Activated T-cell treated with anti-CD3 and anti-CD28 coated beads, Interleukin-2, amount 50 U/mL, for 4 hours (primary cell): ENCODE results near the gene FAAP100. TPM values are rescaled to one million over a fixed set of nuclear protein-coding genes. Genes with fewer than 3 reads are reported as not detected.

Experiments
- ATAC-seq, 2 donors: fragments of 200-7000 bp; cut with Tn5 transposase; one replicate each; pipeline ENCODE4 v1.10.0; 2021
- DNase-seq: peaks from one replicate; pipeline ENCODE4 v3.0.0-alpha.2; 2020
- H3K27me3 Mint-ChIP-seq: one replicate; pipeline ENCODE4 v1.8.0; 2021; ENCODE audit warnings: low read depth, mixed read lengths
- H3K36me3 Mint-ChIP-seq: one replicate; pipeline ENCODE4 v1.8.0; 2022; ENCODE audit warnings: mixed read lengths; ENCODE audit not compliant: insufficient read depth
- H3K4me1 Mint-ChIP-seq: one replicate; pipeline ENCODE4 v1.8.0; 2021; ENCODE audit warnings: low read depth, mixed read lengths
- H3K4me3 Mint-ChIP-seq: one replicate; pipeline ENCODE4 v1.8.0; 2021; ENCODE audit warnings: mild to moderate bottlenecking, moderate library complexity, mixed read lengths
- H3K9me3 Mint-ChIP-seq: one replicate; pipeline ENCODE4 v1.8.0; 2021; ENCODE audit warnings: mixed read lengths
- total RNA-seq, 3 donors: library from RNA; stranded (reverse); gene quantifications; one replicate each; pipeline ENCODE4 v1.2.1, GENCODE V29; 2021

FAAP100 gene
- total RNA-seq, 3 donors from 2014 or later: 59.3 to 63.3 (median 61.6) TPM

DNA sequence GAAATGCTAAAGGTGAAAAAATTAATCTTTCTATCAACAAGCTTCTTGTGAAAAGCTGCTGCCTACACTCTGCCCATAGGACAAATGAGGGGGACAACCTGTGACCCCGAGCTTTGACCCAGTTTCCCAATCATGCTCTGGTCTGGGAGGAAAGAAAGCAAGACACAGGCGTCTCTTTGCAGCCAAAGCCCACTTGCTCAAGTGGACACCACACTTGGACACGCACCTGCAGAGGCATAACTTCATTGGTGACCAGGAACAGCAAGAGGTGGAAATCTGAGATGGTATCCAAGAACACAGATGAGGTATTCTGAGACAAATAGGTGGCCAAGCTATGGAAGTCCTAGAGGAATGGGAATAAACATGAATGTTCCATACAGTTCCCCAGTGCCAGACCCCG lies 15.0 kb upstream of the FAAP100 start:
- H3K27me3 Mint-ChIP-seq: no peaks in the 10 kb centered on the region
- no peak overlapping the region for H3K4me3 Mint-ChIP-seq
- ATAC-seq (no peak), DNase-seq (no peak)
- no peaks in the 10 kb centered on the region for H3K4me1 Mint-ChIP-seq
- H3K9me3 Mint-ChIP-seq: no peaks in the 10 kb centered on the region
- peaks cover 29% of the 10 kb centered on the region for H3K36me3 Mint-ChIP-seq

DNA sequence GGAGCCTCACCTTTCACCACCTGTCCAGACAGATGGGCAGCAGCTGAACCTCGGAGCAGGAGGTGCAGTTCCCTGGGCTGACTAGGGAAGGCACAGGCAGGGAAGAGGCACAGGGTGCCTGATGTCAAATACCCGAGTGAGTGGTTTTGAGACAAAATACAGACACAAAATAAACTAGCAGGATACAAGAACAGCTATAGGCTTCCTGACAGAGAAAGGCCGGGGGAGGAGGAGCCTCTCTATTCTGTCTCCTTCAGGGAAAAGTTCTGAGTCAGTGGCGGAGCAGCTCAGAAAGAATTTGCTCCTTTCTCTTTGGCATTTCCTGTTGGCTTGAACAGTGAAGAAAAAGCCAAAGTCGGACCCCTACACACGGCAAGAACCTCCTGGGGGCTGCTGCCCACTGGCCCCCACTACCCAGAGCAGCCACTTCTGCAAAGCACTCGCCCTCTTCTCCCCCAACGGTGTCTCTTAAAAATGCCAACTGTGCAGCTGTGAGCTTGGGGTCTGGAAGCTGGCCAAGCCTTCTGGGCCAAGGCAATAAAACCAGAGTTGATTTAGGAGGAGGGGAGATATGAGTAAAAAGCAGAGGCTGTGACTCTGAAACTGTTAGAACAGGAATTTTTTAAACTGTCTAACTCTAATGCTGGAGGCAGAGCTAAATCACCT lies 14.4 kb upstream of the FAAP100 start:
- Mint-ChIP-seq H3K4me1 (no peaks in the 10 kb centered on the region), H3K27me3 (no peaks in the 10 kb centered on the region), H3K9me3 (no peaks in the 10 kb centered on the region), H3K4me3 (no peak overlapping the region), H3K36me3 (peaks cover 29% of the 10 kb centered on the region)
- DNase-seq: no peak
- ATAC-seq: no peak

DNA sequence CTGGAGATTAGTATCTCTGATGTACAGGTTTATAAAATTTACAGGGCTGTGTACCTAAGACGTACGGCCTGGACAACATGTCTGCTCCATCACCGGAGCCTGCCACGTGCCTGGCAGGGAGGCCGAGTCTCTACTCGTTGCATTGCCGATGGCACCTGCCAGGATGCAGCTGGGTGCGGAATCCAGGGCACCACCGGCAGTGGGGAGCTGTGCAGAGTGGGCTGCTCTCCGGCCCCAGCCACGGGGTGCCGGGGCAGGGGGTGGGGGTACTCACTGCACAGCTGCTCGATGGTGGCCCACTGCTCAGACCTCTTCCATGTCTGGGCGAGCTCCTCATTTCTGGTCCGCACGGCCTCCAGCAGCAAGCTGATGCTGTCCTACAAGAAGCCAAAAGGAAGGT lies 13.1 kb upstream of the FAAP100 start:
- H3K4me3 Mint-ChIP-seq: no peak overlapping the region
- DNase-seq: no peak
- H3K9me3 Mint-ChIP-seq: no peaks in the 10 kb centered on the region
- peaks cover 3% of the 10 kb centered on the region for H3K4me1 Mint-ChIP-seq
- peaks cover 28% of the 10 kb centered on the region for H3K36me3 Mint-ChIP-seq
- ATAC-seq: no peak
- H3K27me3 Mint-ChIP-seq: no peaks in the 10 kb centered on the region

DNA sequence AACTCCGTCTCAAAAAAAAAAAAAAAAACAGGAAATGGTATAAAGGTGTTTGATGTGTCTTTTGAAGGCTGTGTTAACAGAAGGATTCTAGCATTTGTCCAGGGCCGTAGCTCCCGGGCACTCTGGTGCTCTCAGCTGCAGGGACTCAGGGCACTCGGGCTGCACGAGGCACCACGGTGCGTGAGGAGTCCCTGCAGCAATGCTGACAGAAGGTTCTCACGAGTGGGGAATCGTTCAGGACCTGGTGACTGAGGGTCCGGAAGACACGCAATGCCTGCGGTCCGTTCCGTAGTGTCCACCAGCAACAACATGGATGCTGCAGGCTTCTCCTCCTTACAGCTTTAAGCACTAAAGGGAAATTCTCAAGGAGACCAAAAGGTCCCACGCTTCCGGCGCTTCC lies 12.6 kb upstream of the FAAP100 start:
- Mint-ChIP-seq H3K4me1 (peaks cover 3% of the 10 kb centered on the region), H3K4me3 (no peak overlapping the region), H3K9me3 (no peaks in the 10 kb centered on the region), H3K27me3 (no peaks in the 10 kb centered on the region), H3K36me3 (peaks cover 28% of the 10 kb centered on the region)
- no peak for ATAC-seq
- DNase-seq: no peak

DNA sequence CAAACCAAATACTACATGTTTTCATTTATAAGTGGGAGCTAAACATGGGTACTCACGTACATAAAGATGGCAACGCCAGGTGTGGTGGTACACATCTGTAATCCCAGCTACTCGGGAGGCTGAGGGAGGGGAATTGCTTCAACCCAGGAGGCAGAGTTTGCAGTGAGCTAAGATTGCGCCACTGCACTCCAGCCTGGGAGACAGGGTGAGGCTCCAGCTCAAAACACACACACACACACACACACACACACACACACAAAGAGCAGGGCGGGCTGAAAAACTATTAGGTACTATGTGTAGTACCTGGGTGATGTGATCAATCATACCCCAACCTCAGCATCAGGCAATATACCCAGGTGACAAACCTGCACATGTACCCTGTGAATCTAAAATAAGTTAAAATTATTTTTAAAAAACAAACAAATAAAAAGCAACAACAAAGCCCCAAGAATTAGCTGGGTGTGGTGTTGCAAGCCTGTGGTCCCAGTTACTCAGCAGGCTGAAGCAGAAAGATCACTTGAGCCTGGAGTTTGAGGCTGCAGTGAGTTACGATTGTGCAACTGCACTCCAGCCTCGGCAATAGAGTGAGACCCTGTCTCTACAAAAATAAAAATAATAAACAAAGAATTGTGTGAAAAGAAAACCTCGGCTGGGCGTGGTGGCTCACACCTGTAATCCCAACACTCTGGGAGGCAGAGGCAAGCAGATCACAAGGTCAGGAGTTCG lies 11.9 kb upstream of the FAAP100 start:
- peaks cover 3% of the 10 kb centered on the region for H3K4me1 Mint-ChIP-seq
- no peak overlapping the region for H3K4me3 Mint-ChIP-seq
- no peaks in the 10 kb centered on the region for H3K9me3 Mint-ChIP-seq
- H3K27me3 Mint-ChIP-seq: no peaks in the 10 kb centered on the region
- H3K36me3 Mint-ChIP-seq: peaks cover 27% of the 10 kb centered on the region
- no peak for DNase-seq
- ATAC-seq: no peak

DNA sequence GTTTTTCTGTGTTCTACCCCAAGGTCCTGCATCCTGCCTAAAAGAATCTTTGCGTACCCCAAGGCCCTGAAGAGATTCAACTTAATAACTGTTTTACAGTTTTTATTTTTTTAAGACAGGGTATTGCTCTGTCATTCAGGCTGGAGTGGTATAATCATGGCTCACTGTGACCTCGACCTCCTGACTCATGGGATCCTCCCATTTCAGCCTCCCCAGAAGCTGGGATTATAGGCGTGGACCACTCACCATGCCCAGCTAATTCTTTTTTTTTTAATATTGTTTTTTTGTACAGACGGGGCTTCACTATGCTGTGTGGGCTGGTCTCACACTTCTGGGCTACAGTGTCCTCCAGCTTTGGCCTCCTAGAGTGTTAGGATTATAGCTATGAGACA lies 9.3 kb upstream of the FAAP100 start:
- peaks cover 3% of the 10 kb centered on the region for H3K4me1 Mint-ChIP-seq
- H3K4me3 Mint-ChIP-seq: no peak overlapping the region
- no peaks in the 10 kb centered on the region for H3K27me3 Mint-ChIP-seq
- H3K9me3 Mint-ChIP-seq: no peaks in the 10 kb centered on the region
- ATAC-seq (no peak), DNase-seq (no peak)
- peaks cover 27% of the 10 kb centered on the region for H3K36me3 Mint-ChIP-seq

DNA sequence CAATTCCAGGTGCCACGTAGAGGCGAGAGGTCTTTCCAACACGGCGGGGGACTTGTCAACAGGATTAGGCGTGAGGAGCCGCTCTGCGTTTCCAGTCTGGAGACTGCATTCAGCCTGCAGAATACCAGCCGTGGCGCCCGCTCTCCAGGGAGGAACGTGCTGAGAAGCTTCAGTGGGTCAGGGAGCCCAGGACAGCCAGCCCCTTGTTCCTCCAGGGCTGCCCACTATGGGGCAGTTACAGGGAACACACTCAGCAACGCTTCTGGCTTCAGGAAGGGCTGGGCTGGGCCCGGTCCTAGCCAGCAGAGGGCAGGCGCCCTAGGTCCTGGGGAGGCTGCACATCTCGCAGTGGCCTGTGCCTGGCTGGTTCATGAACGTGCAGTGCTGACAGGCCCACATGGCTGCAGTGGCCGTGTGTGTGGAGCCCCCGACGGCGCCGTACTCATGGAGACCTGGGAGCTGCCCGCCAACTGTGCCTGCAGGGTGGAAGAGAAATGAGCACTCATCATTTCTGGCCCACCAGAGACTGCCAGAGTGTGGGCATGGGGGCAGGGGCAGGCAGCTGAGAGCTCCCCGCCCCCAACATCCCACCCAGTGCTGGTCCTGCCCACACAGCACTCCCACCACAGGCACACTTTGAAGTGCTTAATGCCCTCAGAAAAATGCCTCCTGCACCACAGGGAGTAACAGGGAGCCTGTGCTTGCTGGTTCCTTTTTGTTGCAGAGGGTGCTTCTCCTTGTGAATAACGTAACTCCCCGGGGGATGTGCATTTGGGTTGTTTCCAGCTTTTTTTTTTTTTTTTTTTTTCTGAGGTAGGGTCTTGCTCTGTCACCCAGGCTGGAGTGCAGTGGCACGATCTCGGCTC lies 7.0 kb upstream of the FAAP100 start:
- H3K4me3 Mint-ChIP-seq: no peak overlapping the region
- ATAC-seq (no peak), DNase-seq (no peak)
- peaks cover 7% of the 10 kb centered on the region for H3K4me1 Mint-ChIP-seq
- H3K9me3 Mint-ChIP-seq: no peaks in the 10 kb centered on the region
- H3K27me3 Mint-ChIP-seq: no peaks in the 10 kb centered on the region
- peaks cover 15% of the 10 kb centered on the region for H3K36me3 Mint-ChIP-seq

DNA sequence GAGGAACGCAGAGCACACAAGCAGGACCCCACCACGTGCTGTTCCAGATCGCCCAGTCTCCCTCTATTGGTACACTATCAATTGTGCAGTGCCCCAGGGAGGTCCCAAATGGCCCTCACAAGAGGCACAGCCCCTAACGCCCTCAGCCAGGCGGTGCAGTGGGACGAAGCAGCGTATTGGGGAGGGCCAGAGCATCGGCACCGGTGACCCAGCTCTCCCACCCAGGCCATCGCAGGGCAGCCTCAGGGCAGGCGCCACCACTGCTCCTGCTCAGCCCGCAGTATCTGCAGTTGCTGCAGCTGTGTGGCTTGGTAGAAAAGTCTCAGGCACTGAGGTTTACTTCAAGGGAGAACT lies 5.9 kb upstream of the FAAP100 start:
- Mint-ChIP-seq H3K4me3 (no peak overlapping the region), H3K36me3 (peaks cover 15% of the 10 kb centered on the region), H3K27me3 (no peaks in the 10 kb centered on the region), H3K9me3 (no peaks in the 10 kb centered on the region), H3K4me1 (peaks cover 18% of the 10 kb centered on the region)
- ATAC-seq (no peak), DNase-seq (no peak)

DNA sequence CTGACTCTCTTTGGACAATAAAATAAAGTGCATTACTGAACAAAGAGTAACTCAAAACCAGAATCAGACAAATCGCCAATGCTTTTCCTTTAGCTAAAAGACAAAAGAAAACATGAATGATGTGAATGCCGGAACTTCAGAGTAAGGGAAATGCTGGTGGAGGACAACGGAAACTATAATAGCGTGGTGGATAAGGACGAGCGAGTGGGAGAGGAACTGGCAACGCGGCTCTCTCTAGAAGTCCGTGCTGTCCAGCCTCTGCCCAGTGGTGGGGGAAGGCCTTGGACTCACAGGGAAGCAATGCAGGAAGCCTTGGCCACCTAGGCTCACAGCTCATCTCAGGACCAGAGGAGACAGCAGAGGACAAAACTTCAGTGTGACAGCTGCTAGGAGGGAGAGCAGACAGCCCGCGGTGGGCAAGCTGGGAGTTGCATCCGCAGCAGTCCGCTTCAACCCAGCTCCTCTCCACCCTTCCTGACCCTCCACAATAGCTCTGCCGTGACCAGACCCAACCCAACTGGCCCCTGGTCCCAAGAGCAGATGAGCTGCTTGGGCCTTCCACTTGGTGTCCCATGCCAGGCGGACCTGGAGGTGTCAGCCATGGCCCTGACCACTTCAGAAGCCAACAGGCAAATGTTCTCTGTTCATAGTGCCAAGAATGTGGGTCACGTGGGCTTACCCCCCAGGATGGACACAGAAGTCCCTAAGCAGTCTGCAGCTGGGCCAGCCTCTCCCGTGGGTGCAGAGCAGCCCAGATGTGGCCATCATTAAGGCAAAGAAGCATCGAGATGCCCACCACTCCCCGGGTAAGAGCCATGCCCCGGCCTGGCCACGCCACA lies 5.3 kb upstream of the FAAP100 start:
- Mint-ChIP-seq H3K4me1 (peaks cover 18% of the 10 kb centered on the region), H3K27me3 (no peaks in the 10 kb centered on the region), H3K9me3 (no peaks in the 10 kb centered on the region), H3K36me3 (peaks cover 15% of the 10 kb centered on the region), H3K4me3 (no peak overlapping the region)
- DNase-seq (no peak), ATAC-seq (no peak)

DNA sequence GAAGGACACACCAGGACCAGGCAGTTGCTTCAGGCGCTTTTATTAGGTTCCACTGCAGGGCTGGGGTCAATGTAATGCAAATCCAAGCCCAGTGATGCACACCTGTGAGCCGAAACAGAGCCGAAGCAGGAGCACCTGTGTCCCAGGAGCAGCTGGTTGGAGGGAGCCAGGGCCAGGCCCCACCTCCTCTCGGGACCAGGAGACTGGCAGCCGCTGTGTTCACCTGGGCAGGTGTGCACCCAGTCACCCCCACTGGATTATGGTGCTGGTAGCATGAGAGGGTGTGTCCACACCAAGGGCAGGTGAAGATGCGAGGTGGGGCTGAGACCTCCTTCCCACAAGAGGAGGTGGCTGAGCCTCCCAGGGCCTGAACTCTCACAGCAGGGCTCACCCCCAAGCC lies 4.7 kb upstream of the FAAP100 start:
- Mint-ChIP-seq H3K4me3 (no peak overlapping the region), H3K36me3 (peaks cover 15% of the 10 kb centered on the region)
- ATAC-seq: no peak

DNA sequence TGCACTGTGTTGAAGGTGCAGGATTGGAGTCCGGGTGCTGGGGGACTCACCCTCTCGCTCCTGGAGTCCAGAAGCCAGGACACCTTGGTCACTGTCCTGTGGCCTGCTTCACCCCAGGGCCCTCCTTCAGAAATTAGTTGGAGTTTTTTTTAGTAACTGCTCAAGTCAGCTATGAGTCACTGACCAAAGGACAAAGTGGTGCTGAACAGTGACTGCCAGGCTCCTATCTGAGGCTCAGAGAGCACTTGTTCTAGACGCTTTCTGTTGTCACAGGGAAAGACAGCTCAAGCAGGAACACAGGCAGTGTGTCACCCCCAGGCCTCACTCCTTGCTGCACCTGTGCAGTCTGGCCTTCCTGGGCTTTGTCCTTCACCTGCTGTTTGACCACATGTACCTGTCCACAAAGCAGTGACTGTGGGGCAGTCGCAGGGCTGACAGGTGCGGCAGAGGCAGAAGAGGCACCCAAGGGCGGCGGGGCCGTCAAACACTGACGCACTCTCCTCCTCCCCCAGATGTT lies 4.1 kb upstream of the FAAP100 start:
- no peak for DNase-seq
- Mint-ChIP-seq H3K9me3 (no peaks in the 10 kb centered on the region), H3K27me3 (no peaks in the 10 kb centered on the region), H3K4me1 (peaks cover 21% of the 10 kb centered on the region), H3K4me3 (no peak overlapping the region), H3K36me3 (peaks cover 15% of the 10 kb centered on the region)
- no peak for ATAC-seq

More for the DNA sequence above, 4.7 kb upstream of the FAAP100 start:
- DNase-seq: no peak
- Mint-ChIP-seq H3K27me3 (no peaks in the 10 kb centered on the region), H3K9me3 (no peaks in the 10 kb centered on the region), H3K4me1 (peaks cover 18% of the 10 kb centered on the region)

DNA sequence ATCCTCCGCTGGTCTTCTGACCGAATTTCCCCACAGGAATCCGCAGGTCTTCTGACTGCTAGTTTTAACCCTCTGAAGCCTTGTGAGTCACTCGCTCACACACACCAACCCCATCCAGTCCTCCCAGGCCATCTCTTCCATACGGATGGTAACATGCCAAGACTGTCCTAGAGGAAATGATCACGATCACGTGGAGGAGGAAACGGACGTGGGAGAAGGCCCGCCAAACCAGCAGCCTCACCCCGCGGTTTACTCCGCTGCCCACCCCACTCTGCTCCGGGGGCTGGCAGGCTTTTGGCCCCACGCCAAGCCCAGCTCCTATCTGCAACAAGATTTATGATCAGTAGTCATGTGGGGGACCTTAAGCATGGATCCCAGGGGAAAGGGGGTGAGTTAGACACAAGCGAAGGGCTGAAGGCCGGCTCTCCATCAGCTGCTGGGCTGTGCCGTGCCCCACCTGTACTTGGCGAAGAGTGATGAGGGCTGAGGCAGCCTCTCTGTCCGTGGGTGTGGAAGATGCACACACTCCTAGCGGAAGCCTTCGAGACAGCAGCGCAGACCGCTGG lies 1.5 kb upstream of the FAAP100 start:
- H3K9me3 Mint-ChIP-seq: no peaks in the 10 kb centered on the region
- peaks cover 23% of the 10 kb centered on the region for H3K36me3 Mint-ChIP-seq
- H3K4me3 Mint-ChIP-seq: peak overlapping the region; percentile 90
- peaks cover 34% of the 10 kb centered on the region for H3K4me1 Mint-ChIP-seq
- ATAC-seq (peak; percentile 5), DNase-seq (no peak)
- H3K27me3 Mint-ChIP-seq: no peaks in the 10 kb centered on the region

DNA sequence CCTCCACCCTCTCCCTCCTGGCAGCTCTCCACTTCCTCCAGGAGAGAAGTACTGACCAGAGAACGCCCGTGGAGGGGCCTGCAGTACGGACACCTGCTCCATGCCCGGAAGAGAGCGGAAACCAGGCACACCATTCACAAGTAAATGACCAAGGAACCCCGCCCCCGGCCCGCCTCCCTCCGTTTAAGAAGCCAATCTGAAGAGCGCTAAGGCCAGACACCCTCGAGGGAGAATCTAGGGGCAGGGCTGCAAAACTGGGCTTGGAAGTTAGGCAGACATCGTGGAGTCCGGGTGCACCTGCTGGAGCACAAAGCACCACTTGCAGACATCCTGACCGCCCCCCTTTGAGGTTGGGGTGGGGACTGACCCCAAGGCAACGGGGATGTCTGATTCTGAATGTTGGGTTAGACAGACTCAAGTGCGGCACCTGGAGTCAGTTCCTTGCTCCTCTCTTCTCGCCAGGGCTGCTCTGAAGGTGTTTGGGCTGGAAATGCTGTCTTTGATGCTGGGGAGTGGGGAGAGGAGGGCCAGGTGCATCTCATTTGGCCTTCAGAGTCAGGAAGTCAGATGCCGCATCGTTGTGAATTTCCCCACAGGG lies 964 bp upstream of the FAAP100 start:
- peaks cover 20% of the 10 kb centered on the region for H3K36me3 Mint-ChIP-seq
- no peaks in the 10 kb centered on the region for H3K9me3 Mint-ChIP-seq
- peak; percentile 64 for DNase-seq
- H3K4me3 Mint-ChIP-seq: peak overlapping the region; percentile 90
- peaks cover 34% of the 10 kb centered on the region for H3K4me1 Mint-ChIP-seq
- H3K27me3 Mint-ChIP-seq: no peaks in the 10 kb centered on the region
- ATAC-seq: peak; percentile 79 to 80
